AG08396 (cell line): ENCODE measurements around the gene HECTD4.
"Not testable (repeated sequence)": the region's sequence is repeated elsewhere in the genome, so short reads cannot be mapped to it uniquely, and the experiment has no call there.

ENCODE experiments used
- DNase-seq: peaks from one replicate; pipeline ENCODE4 v3.0.0; 2012; ENCODE audit warnings: low spot score, mixed read lengths

The HECTD4 gene

GRCh38 chr12:112117685-112118084 lies 264.5 kb downstream of the HECTD4 start:
- DNase-seq: no peak

- DNase-seq: no peak
Measured at GRCh38 chr12:112116232-112117060, 265.8 kb downstream of the HECTD4 start.

- DNase-seq: no peak
Measured at GRCh38 chr12:112115259-112116045, 266.8 kb downstream of the HECTD4 start.

- DNase-seq: no peak
Measured at GRCh38 chr12:112112409-112113133, 269.7 kb downstream of the HECTD4 start.

- no peak for DNase-seq
Measured at GRCh38 chr12:112111931-112112330, 270.3 kb downstream of the HECTD4 start.

GRCh38 chr12:112110787-112111662 lies 271.2 kb downstream of the HECTD4 start:
- DNase-seq: not testable (repeated sequence)
